Glutamatergic neuron (in vitro differentiated cells): ENCODE results near the gene OLFM4. TPM values are rescaled to one million over a fixed set of nuclear protein-coding genes. Genes with fewer than 3 reads are reported as not detected.

ENCODE experiments used
- DNase-seq: peaks from one replicate; pipeline ENCODE4 v3.0.0; 2022
- H3K27ac Mint-ChIP-seq: one replicate; pipeline ENCODE4 v1.8.0; 2020; ENCODE audit warnings: mild to moderate bottlenecking, mixed read lengths, inconsistent platforms; ENCODE audit not compliant: unreplicated experiment
- H3K27me3 Mint-ChIP-seq: one replicate; pipeline ENCODE4 v1.8.0; 2020; ENCODE audit warnings: mild to moderate bottlenecking, moderate library complexity, mixed read lengths, inconsistent platforms; ENCODE audit not compliant: unreplicated experiment
- H3K36me3 Mint-ChIP-seq: one replicate; pipeline ENCODE4 v1.8.0; 2020; ENCODE audit warnings: mild to moderate bottlenecking, mixed read lengths, inconsistent platforms; ENCODE audit not compliant: unreplicated experiment
- H3K4me1 Mint-ChIP-seq: one replicate; pipeline ENCODE4 v1.8.0; 2020; ENCODE audit warnings: mild to moderate bottlenecking, low read depth, mixed read lengths, inconsistent platforms; ENCODE audit not compliant: unreplicated experiment
- H3K4me3 Mint-ChIP-seq: one replicate; pipeline ENCODE4 v1.8.0; 2020; ENCODE audit warnings: mild to moderate bottlenecking, mixed read lengths, inconsistent platforms; ENCODE audit not compliant: unreplicated experiment
- H3K9me3 Mint-ChIP-seq: one replicate; pipeline ENCODE4 v1.8.0; 2020; ENCODE audit warnings: mild to moderate bottlenecking, moderate library complexity, mixed read lengths, inconsistent platforms; ENCODE audit not compliant: unreplicated experiment
- total RNA-seq: library from RNA; stranded (reverse); fragmentation: NEBNext Ultra II Directional; extraction: Animal tissue kit (Norgen Biotek cat#: 25700); gene quantifications from one replicate; pipeline ENCODE4 v1.2.1, GENCODE V29; 2021; ENCODE audit not compliant: unreplicated experiment
- TF ChIP-seq, protein P1 (sequence below): fragments of 200-600 bp; sonication (generic); IDR thresholded peaks from one replicate; pipeline ENCODE4 v1.5.0; 2021; ENCODE audit not compliant: partially characterized antibody, unreplicated experiment

Gene OLFM4
- total RNA-seq, 1 donor from 2014 or later, result 0.15 TPM

DNA sequence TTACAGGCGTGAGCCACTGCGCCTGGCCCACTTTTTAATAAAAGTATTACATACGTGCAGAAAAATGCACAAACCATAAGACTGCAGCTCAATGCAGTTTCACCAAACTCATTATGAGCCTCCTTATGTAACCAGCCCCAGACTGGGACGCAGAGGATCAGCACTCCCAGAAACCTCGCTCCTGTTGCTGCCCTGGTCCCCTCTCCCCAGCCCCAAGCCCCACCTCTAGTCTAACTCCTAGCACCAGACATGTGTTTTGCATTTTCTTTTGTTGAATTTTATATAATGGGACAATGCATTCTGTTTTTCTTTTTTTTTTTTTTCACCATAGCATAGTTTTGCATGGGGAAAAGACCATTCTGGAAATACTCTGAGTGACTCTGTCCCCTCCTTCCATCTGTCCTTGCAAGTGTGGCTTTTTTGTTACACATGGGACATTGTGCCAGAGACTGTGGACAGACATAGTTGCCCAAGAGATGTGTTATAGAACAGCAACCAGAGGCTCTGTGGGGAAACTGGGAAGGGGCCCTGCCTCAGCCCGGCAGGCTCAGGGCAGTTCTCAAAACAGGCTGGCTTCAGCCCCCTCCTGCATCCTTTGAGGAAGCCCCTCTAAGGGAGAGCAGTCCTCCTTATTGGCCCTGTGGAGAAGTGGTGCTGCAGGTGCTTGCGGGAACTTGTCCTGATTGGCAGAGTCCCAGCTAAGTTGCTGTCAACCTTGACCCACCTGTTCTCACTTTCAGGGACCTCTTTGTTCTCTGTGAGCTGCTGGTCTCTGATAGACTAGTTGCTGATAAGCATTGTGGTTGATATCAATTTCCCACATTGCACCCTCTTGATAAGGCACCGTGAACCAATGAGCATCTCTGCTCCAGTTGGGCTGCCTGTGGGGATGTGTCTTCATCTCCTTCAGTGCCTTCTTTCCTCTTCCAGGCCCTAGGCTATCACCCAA lies 13.8 kb upstream of the OLFM4 start:
- H3K36me3 Mint-ChIP-seq, result no peaks in the 10 kb centered on the region
- TF ChIP-seq, protein P1, sequence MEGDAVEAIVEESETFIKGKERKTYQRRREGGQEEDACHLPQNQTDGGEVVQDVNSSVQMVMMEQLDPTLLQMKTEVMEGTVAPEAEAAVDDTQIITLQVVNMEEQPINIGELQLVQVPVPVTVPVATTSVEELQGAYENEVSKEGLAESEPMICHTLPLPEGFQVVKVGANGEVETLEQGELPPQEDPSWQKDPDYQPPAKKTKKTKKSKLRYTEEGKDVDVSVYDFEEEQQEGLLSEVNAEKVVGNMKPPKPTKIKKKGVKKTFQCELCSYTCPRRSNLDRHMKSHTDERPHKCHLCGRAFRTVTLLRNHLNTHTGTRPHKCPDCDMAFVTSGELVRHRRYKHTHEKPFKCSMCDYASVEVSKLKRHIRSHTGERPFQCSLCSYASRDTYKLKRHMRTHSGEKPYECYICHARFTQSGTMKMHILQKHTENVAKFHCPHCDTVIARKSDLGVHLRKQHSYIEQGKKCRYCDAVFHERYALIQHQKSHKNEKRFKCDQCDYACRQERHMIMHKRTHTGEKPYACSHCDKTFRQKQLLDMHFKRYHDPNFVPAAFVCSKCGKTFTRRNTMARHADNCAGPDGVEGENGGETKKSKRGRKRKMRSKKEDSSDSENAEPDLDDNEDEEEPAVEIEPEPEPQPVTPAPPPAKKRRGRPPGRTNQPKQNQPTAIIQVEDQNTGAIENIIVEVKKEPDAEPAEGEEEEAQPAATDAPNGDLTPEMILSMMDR, result no peak
- H3K27me3 Mint-ChIP-seq, result no peaks in the 10 kb centered on the region

GRCh38 chr13:53015971-53016370 lies 12.6 kb upstream of the OLFM4 start:
- H3K27ac Mint-ChIP-seq, result no peak overlapping the region
- DNase-seq, result no peak

More for the DNA sequence above, 13.8 kb upstream of the OLFM4 start:
- Mint-ChIP-seq H3K9me3 (no peaks in the 10 kb centered on the region), H3K27ac (no peak overlapping the region), H3K4me3 (no peak overlapping the region), H3K4me1 (peaks cover 2% of the 10 kb centered on the region)
- DNase-seq, result no peak

GRCh38 chr13:53017433-53017970 lies 11.1 kb upstream of the OLFM4 start:
- Mint-ChIP-seq H3K36me3 (no peaks in the 10 kb centered on the region), H3K27ac (no peak overlapping the region), H3K4me3 (no peak overlapping the region), H3K27me3 (no peaks in the 10 kb centered on the region), H3K9me3 (no peaks in the 10 kb centered on the region), H3K4me1 (no peaks in the 10 kb centered on the region)
- TF ChIP-seq, protein P1, result no peak
- DNase-seq, result no peak

More at GRCh38 chr13:53015971-53016370, 12.6 kb upstream of the OLFM4 start:
- TF ChIP-seq, protein P1, result no peak
- no peak overlapping the region for H3K4me3 Mint-ChIP-seq
- H3K27me3 Mint-ChIP-seq, result no peaks in the 10 kb centered on the region
- no peaks in the 10 kb centered on the region for H3K9me3 Mint-ChIP-seq
- H3K36me3 Mint-ChIP-seq, result no peaks in the 10 kb centered on the region
- H3K4me1 Mint-ChIP-seq, result peaks cover 2% of the 10 kb centered on the region

DNA sequence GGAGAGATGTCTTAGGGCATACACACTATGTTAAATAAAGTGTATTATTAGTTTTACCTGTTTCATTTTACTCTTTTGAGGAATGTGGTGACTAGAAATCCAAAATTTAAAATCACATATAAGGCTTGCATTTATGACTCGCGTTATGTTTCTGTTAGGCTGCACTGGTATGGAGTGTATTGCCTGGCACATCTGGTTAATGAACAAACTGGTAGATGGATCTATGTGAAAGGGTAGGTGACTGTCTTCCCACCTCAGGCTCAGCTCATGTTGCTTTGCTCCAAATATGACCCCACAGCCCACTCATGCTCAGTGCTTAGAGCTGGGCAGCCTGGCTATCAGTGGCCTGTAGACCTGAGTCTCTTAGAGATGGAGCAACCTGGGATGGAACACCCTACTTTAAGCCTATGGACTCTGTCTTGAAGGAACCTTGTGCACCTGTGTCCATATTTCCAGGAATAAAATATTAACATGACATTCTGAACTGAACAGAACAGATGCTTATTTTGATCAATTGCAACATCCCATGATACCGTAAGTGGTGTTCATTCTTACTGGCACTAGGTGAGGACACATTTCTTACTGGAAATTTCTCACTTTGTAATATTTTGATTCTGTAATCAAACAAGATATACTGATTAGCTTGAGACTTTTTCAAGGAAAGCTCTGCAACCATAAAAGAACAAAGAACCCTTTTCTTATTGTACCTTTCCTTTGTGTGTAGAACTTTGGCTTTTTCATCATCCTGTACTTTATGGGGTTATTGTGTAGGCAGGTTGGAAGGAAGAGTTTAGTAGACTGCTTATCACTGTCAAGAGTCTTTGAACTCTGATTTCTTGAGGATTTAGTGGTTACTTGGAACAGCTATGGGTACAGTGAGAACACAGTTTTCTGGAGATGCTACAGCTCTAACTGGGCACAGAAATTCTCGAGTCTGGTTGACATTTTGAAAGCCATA lies 9.6 kb upstream of the OLFM4 start:
- Mint-ChIP-seq H3K27ac (no peak overlapping the region), H3K36me3 (no peaks in the 10 kb centered on the region), H3K27me3 (no peaks in the 10 kb centered on the region), H3K4me3 (no peak overlapping the region), H3K4me1 (no peaks in the 10 kb centered on the region), H3K9me3 (no peaks in the 10 kb centered on the region)
- TF ChIP-seq, protein P1, result no peak
- no peak for DNase-seq
